ENCODE measurements around the gene COL6A5. TPM values are rescaled to one million over a fixed set of nuclear protein-coding genes. Genes with fewer than 3 reads are reported as not detected.

The COL6A5 gene
- total RNA-seq, 1 donor from 2014 or later, result not detected

- no peak overlapping the region for H3K4me3 Mint-ChIP-seq
- ATAC-seq (ENCODE audit: low read depth), result no peak
- no peaks in the 10 kb centered on the region for H3K9me3 Mint-ChIP-seq
- H3K4me1 Mint-ChIP-seq, result no peaks in the 10 kb centered on the region
- no peak for TF ChIP-seq CTCF (IDR thresholded peaks at IDR 0.05)
- ChIA-PET POLR2A (no interaction called here), CTCF (no interaction called here)
- peaks cover 9% of the 10 kb centered on the region for H3K27me3 Mint-ChIP-seq
- no peaks in the 10 kb centered on the region for H3K36me3 Mint-ChIP-seq (ENCODE audit: low read depth)
- no peak for DNase-seq
- H3K27ac Mint-ChIP-seq, result no peak overlapping the region
- intact Hi-C loops (cut with micrococcal nuclease), result no loop called here
Measured at GRCh38 chr3:130470126-130470525, 124.7 kb downstream of the COL6A5 start.

- Mint-ChIP-seq H3K27me3 (peaks cover 5% of the 10 kb centered on the region), H3K27ac (no peak overlapping the region), H3K4me3 (no peak overlapping the region), H3K4me1 (no peaks in the 10 kb centered on the region), H3K36me3 (ENCODE audit: low read depth) (no peaks in the 10 kb centered on the region), H3K9me3 (peaks cover 2% of the 10 kb centered on the region)
- TF ChIP-seq CTCF (IDR thresholded peaks at IDR 0.05), result no peak
- ChIA-PET POLR2A (no interaction called here), CTCF (no interaction called here)
- DNase-seq (no peak), ATAC-seq (ENCODE audit: low read depth) (no peak)
- intact Hi-C loops (cut with micrococcal nuclease), result no loop called here
Measured at GRCh38 chr3:130473416-130473815, 127.9 kb downstream of the COL6A5 start.

GRCh38 chr3:130480736-130481135 is 135.3 kb downstream of the COL6A5 start:
- no peak for TF ChIP-seq CTCF (IDR thresholded peaks at IDR 0.05)
- ChIA-PET CTCF (no interaction called here), POLR2A (no interaction called here)
- Mint-ChIP-seq H3K4me1 (no peaks in the 10 kb centered on the region), H3K27ac (no peak overlapping the region), H3K36me3 (ENCODE audit: low read depth) (no peaks in the 10 kb centered on the region), H3K27me3 (no peaks in the 10 kb centered on the region), H3K4me3 (no peak overlapping the region), H3K9me3 (peaks cover 2% of the 10 kb centered on the region)
- no peak for DNase-seq
- intact Hi-C loops (cut with micrococcal nuclease), result no loop called here
- no peak for ATAC-seq (ENCODE audit: low read depth)

- peaks cover 2% of the 10 kb centered on the region for H3K9me3 Mint-ChIP-seq
- H3K36me3 Mint-ChIP-seq (ENCODE audit: low read depth), result no peaks in the 10 kb centered on the region
- ChIA-PET CTCF (no interaction called here), POLR2A (no interaction called here)
- H3K27me3 Mint-ChIP-seq, result no peaks in the 10 kb centered on the region
- intact Hi-C loops (cut with micrococcal nuclease), result no loop called here
- H3K4me3 Mint-ChIP-seq, result no peak overlapping the region
- no peaks in the 10 kb centered on the region for H3K4me1 Mint-ChIP-seq
- TF ChIP-seq CTCF (IDR thresholded peaks at IDR 0.05), result no peak
- ATAC-seq (ENCODE audit: low read depth), result no peak
- H3K27ac Mint-ChIP-seq, result no peak overlapping the region
- no peak for DNase-seq
Measured at GRCh38 chr3:130488288-130488687, 142.8 kb downstream of the COL6A5 start.

- intact Hi-C loops (cut with micrococcal nuclease), result no loop called here
- no peaks in the 10 kb centered on the region for H3K4me1 Mint-ChIP-seq
- POLR2A ChIA-PET, result no interaction called here
- CTCF ChIA-PET, result no interaction called here
- no peak for TF ChIP-seq CTCF (IDR thresholded peaks at IDR 0.05)
- no peak for DNase-seq
- peaks cover 2% of the 10 kb centered on the region for H3K9me3 Mint-ChIP-seq
- H3K4me3 Mint-ChIP-seq, result no peak overlapping the region
- H3K36me3 Mint-ChIP-seq (ENCODE audit: low read depth), result no peaks in the 10 kb centered on the region
- no peak for ATAC-seq (ENCODE audit: low read depth)
- no peaks in the 10 kb centered on the region for H3K27me3 Mint-ChIP-seq
- H3K27ac Mint-ChIP-seq, result no peak overlapping the region
Measured at GRCh38 chr3:130488769-130489450, 143.4 kb downstream of the COL6A5 start.
